ENCODE results near the gene FSIP1. TPM values are rescaled to one million over a fixed set of nuclear protein-coding genes. Genes with fewer than 3 reads are reported as not detected.

FSIP1 gene
- total and polyA plus RNA-seq, 2 donors from 2014 or later: 0.75 to 2.4 TPM

- H3K4me3 ChIP-seq (ENCODE audit: low read length in 3 of 3): no peak overlapping the region
- H3K27me3 ChIP-seq (ENCODE audit: control insufficient read depth, insufficient read depth, low read length): no peaks in the 10 kb centered on the region
- intact Hi-C loops (cut with DNase I): loop anchor here (10.0 kb wide), 1 partner anchor 57 kb away; no protein-coding TSS in a partner anchor
- H3K36me3 ChIP-seq (ENCODE audit: control insufficient read depth in 2 of 3, insufficient read depth in 3 of 3, low read length in 3 of 3): no peaks in the 10 kb centered on the region
- H3K4me1 ChIP-seq (ENCODE audit: control insufficient read depth in 2 of 3, insufficient read depth in 2 of 3, low read depth in 1 of 3, low read length in 3 of 3): no peaks in the 10 kb centered on the region
- TF ChIP-seq CTCF (IDR thresholded peaks at IDR 0.05; ENCODE audit: borderline replicate concordance, extremely low read depth, insufficient read depth): no peak
- DNase-seq (no peak), FAIRE-seq (no peak)
- no peaks in the 10 kb centered on the region for H3K9me3 ChIP-seq (ENCODE audit: control insufficient read depth in 2 of 3, insufficient read depth in 1 of 3, low read length in 3 of 3)
- H3K27ac ChIP-seq (ENCODE audit: low read depth in 2 of 2, low read length in 2 of 2): no peak overlapping the region
- no peak overlapping the region for H3K9ac ChIP-seq (ENCODE audit: low read length in 3 of 3)
These were observed 30.4 kb downstream of the FSIP1 start for GRCh38 chr15:39752246-39752645.

GRCh38 chr15:39748276-39748675 lies 34.4 kb downstream of the FSIP1 start:
- Histone ChIP-seq H3K4me3 (ENCODE audit: low read length in 3 of 3) (no peak overlapping the region), H3K9ac (ENCODE audit: low read length in 3 of 3) (no peak overlapping the region), H3K27me3 (ENCODE audit: control insufficient read depth, insufficient read depth, low read length) (no peaks in the 10 kb centered on the region), H3K36me3 (ENCODE audit: control insufficient read depth in 2 of 3, insufficient read depth in 3 of 3, low read length in 3 of 3) (no peaks in the 10 kb centered on the region), H3K27ac (ENCODE audit: low read depth in 2 of 2, low read length in 2 of 2) (no peak overlapping the region), H3K9me3 (ENCODE audit: control insufficient read depth in 2 of 3, insufficient read depth in 1 of 3, low read length in 3 of 3) (no peaks in the 10 kb centered on the region), H3K4me1 (ENCODE audit: control insufficient read depth in 2 of 3, insufficient read depth in 2 of 3, low read depth in 1 of 3, low read length in 3 of 3) (no peaks in the 10 kb centered on the region)
- no peak for TF ChIP-seq CTCF (IDR thresholded peaks at IDR 0.05; ENCODE audit: borderline replicate concordance, extremely low read depth, insufficient read depth)
- no peak for FAIRE-seq
- intact Hi-C loops (cut with DNase I): no loop called here
- no peak for DNase-seq

GRCh38 chr15:39747326-39747725 lies 35.3 kb downstream of the FSIP1 start:
- H3K27me3 ChIP-seq (ENCODE audit: control insufficient read depth, insufficient read depth, low read length): no peaks in the 10 kb centered on the region
- intact Hi-C loops (cut with DNase I): no loop called here
- no peak overlapping the region for H3K9ac ChIP-seq (ENCODE audit: low read length in 3 of 3)
- no peak for DNase-seq
- no peak for TF ChIP-seq CTCF (IDR thresholded peaks at IDR 0.05; ENCODE audit: borderline replicate concordance, extremely low read depth, insufficient read depth)
- FAIRE-seq: no peak
- no peak overlapping the region for H3K4me3 ChIP-seq (ENCODE audit: low read length in 3 of 3)
- H3K9me3 ChIP-seq (ENCODE audit: control insufficient read depth in 2 of 3, insufficient read depth in 1 of 3, low read length in 3 of 3): no peaks in the 10 kb centered on the region
- H3K27ac ChIP-seq (ENCODE audit: low read depth in 2 of 2, low read length in 2 of 2): no peak overlapping the region
- no peaks in the 10 kb centered on the region for H3K36me3 ChIP-seq (ENCODE audit: control insufficient read depth in 2 of 3, insufficient read depth in 3 of 3, low read length in 3 of 3)
- H3K4me1 ChIP-seq (ENCODE audit: control insufficient read depth in 2 of 3, insufficient read depth in 2 of 3, low read depth in 1 of 3, low read length in 3 of 3): no peaks in the 10 kb centered on the region

- H3K27me3 ChIP-seq (ENCODE audit: control insufficient read depth, insufficient read depth, low read length): no peaks in the 10 kb centered on the region
- intact Hi-C loops (cut with DNase I): no loop called here
- H3K9ac ChIP-seq (ENCODE audit: low read length in 3 of 3): no peak overlapping the region
- no peak overlapping the region for H3K27ac ChIP-seq (ENCODE audit: low read depth in 2 of 2, low read length in 2 of 2)
- FAIRE-seq: no peak
- H3K4me3 ChIP-seq (ENCODE audit: low read length in 3 of 3): no peak overlapping the region
- no peaks in the 10 kb centered on the region for H3K4me1 ChIP-seq (ENCODE audit: control insufficient read depth in 2 of 3, insufficient read depth in 2 of 3, low read depth in 1 of 3, low read length in 3 of 3)
- no peaks in the 10 kb centered on the region for H3K9me3 ChIP-seq (ENCODE audit: control insufficient read depth in 2 of 3, insufficient read depth in 1 of 3, low read length in 3 of 3)
- no peak for TF ChIP-seq CTCF (IDR thresholded peaks at IDR 0.05; ENCODE audit: borderline replicate concordance, extremely low read depth, insufficient read depth)
- no peaks in the 10 kb centered on the region for H3K36me3 ChIP-seq (ENCODE audit: control insufficient read depth in 2 of 3, insufficient read depth in 3 of 3, low read length in 3 of 3)
- no peak for DNase-seq
These were observed 35.8 kb downstream of the FSIP1 start for GRCh38 chr15:39746714-39747276.
